Astrocyte (in vitro differentiated cells and primary cell): Measurements from ENCODE around the gene PUS7L. TPM values are rescaled to one million over a fixed set of nuclear protein-coding genes. Genes with fewer than 3 reads are reported as not detected.

ENCODE experiments used
- DNase-seq: peaks from one replicate; pipeline ENCODE4 v3.0.0-alpha.2; 2010; ENCODE audit warnings: low read depth
- FAIRE-seq: peaks from 2 replicates; lab custom pipeline; 2011; peaks lifted over from hg19 to GRCh38; lab: Jason Lieb, UNC
- H2AFZ ChIP-seq: 2 replicates; pipeline ENCODE4 v1.6.0; 2012; ENCODE audit warnings: low read depth, low read length, inconsistent platforms
- H3K27ac ChIP-seq: 2 replicates; pipeline ENCODE4 v1.5.1; 2011; ENCODE audit warnings: low read depth, low read length, inconsistent platforms
- H3K27me3 ChIP-seq: 2 replicates; pipeline ENCODE4 v1.6.0; 2011; ENCODE audit warnings: low read length, inconsistent platforms; ENCODE audit not compliant: insufficient read depth
- H3K36me3 ChIP-seq: 2 replicates; pipeline ENCODE4 v1.5.1; 2011; ENCODE audit warnings: low read length, inconsistent platforms; ENCODE audit not compliant: insufficient read depth
- H3K4me1 ChIP-seq: 2 replicates; pipeline ENCODE4 v1.5.1; 2011; ENCODE audit warnings: low read length, inconsistent platforms; ENCODE audit not compliant: insufficient read depth
- H3K4me2 ChIP-seq: 2 replicates; pipeline ENCODE4 v1.6.0; 2012; ENCODE audit warnings: low read length, inconsistent platforms
- H3K4me3 ChIP-seq: 2 replicates; pipeline ENCODE4 v1.5.1; 2011; ENCODE audit warnings: low read depth, mild to moderate bottlenecking, low read length, inconsistent platforms; ENCODE audit not compliant: insufficient read depth
- H3K79me2 ChIP-seq: 2 replicates; pipeline ENCODE4 v1.6.0; 2012; ENCODE audit warnings: mild to moderate bottlenecking, low read length, inconsistent platforms; ENCODE audit not compliant: insufficient read depth
- H3K9ac ChIP-seq: 2 replicates; pipeline ENCODE4 v1.6.0; 2012; ENCODE audit warnings: mild to moderate bottlenecking, low read length, inconsistent platforms
- H3K9me3 ChIP-seq: 2 replicates; pipeline ENCODE4 v1.5.1; 2012; ENCODE audit warnings: low read depth, mild to moderate bottlenecking, low read length, inconsistent platforms; ENCODE audit not compliant: insufficient read depth
- H4K20me1 ChIP-seq: 2 replicates; pipeline ENCODE4 v1.6.0; 2012; ENCODE audit warnings: low read length, inconsistent platforms; ENCODE audit not compliant: insufficient read depth
- H3K27ac Mint-ChIP-seq: one replicate; pipeline ENCODE4 v1.8.0; 2021; ENCODE audit warnings: mild to moderate bottlenecking, mixed read lengths; ENCODE audit not compliant: unreplicated experiment
- H3K27me3 Mint-ChIP-seq: one replicate; pipeline ENCODE4 v1.8.0; 2021; ENCODE audit warnings: low read depth, mixed read lengths; ENCODE audit not compliant: unreplicated experiment
- H3K36me3 Mint-ChIP-seq: one replicate; pipeline ENCODE4 v1.8.0; 2021; ENCODE audit warnings: low read depth, mixed read lengths; ENCODE audit not compliant: unreplicated experiment
- H3K4me1 Mint-ChIP-seq: one replicate; pipeline ENCODE4 v1.8.0; 2021; ENCODE audit warnings: low read depth, mixed read lengths; ENCODE audit not compliant: unreplicated experiment
- H3K4me3 Mint-ChIP-seq: one replicate; pipeline ENCODE4 v1.8.0; 2021; ENCODE audit warnings: mild to moderate bottlenecking, moderate library complexity, mixed read lengths; ENCODE audit not compliant: unreplicated experiment
- H3K9me3 Mint-ChIP-seq: one replicate; pipeline ENCODE4 v1.8.0; 2021; ENCODE audit warnings: mild to moderate bottlenecking, mixed read lengths; ENCODE audit not compliant: unreplicated experiment
- CTCF ChIP-seq: IDR thresholded peaks from 2 replicates; pipeline ENCODE4 v1.5.1; 2011; ENCODE audit warnings: low read depth, mild to moderate bottlenecking, inconsistent platforms, low read length, moderate library complexity; ENCODE audit not compliant: insufficient read depth
- EZH2 ChIP-seq: IDR thresholded peaks from 2 replicates; pipeline ENCODE4 v1.6.1; 2012; ENCODE audit warnings: mild to moderate bottlenecking, low read length, inconsistent platforms; ENCODE audit not compliant: insufficient read depth
- total RNA-seq: library from RNA; stranded (reverse); gene quantifications from 2 replicates; pipeline ENCODE4 v1.2.1, GENCODE V29; 2021

The PUS7L gene
- total RNA-seq, 1 donor from 2014 or later: 11.4 TPM

- H3K4me1 Mint-ChIP-seq: no peaks in the 10 kb centered on the region
Observed at GRCh38 chr12:43806737-43807072, 48.1 kb upstream of the PUS7L start.

GRCh38 chr12:43805860-43806736 is 47.5 kb upstream of the PUS7L start, which contains the start of gene TWF1:
TWF1 (minus strand) TSS chr12:43806317; CDS start chr12:43806245, 72 bp downstream.
- TF ChIP-seq EZH2: no peak
- no peak for TF ChIP-seq CTCF
- Mint-ChIP-seq H3K4me3 (peak within 1 kb of the TSS; percentile 99), H3K4me1 (no peaks in the 10 kb centered on the region), H3K9me3 (no peaks in the 10 kb centered on the region), H3K27ac (peak within 1 kb of the TSS; percentile 100), H3K36me3 (peaks cover 1% of the 10 kb centered on the region), H3K27me3 (no peaks in the 10 kb centered on the region)
- H3K9ac ChIP-seq: peak within 1 kb of the TSS; percentile 97
- no peaks in the 10 kb centered on the region for H3K27me3 ChIP-seq
- H4K20me1 ChIP-seq: peaks cover 5% of the 10 kb centered on the region
- H3K4me3 ChIP-seq: peak within 1 kb of the TSS; percentile 90
- H3K4me1 ChIP-seq: peaks cover 4% of the 10 kb centered on the region
- H3K36me3 ChIP-seq: peaks cover 4% of the 10 kb centered on the region
- peaks cover 37% of the 10 kb centered on the region for H3K79me2 ChIP-seq
- no peak for FAIRE-seq
- H3K9me3 ChIP-seq: no peaks in the 10 kb centered on the region
- peak within 1 kb of the TSS; percentile 93 for H3K27ac ChIP-seq
- peak; percentile 53 for DNase-seq
- peak within 1 kb of the TSS; percentile 92 for H2AFZ ChIP-seq
- peak within 1 kb of the TSS; percentile 92 for H3K4me2 ChIP-seq

More at GRCh38 chr12:43806737-43807072, 48.1 kb upstream of the PUS7L start:
- H3K4me3 Mint-ChIP-seq: peak overlapping the region; percentile 99
- Histone ChIP-seq H3K36me3 (peaks cover 4% of the 10 kb centered on the region), H3K4me1 (peaks cover 4% of the 10 kb centered on the region), H3K4me3 (peak overlapping the region; percentile 90), H3K4me2 (peak overlapping the region; percentile 85), H4K20me1 (peaks cover 5% of the 10 kb centered on the region), H2AFZ (peak overlapping the region; percentile 92), H3K9me3 (no peaks in the 10 kb centered on the region), H3K27me3 (no peaks in the 10 kb centered on the region), H3K79me2 (peaks cover 37% of the 10 kb centered on the region), H3K9ac (peak overlapping the region; percentile 97), H3K27ac (peak overlapping the region; percentile 93)
- H3K9me3 Mint-ChIP-seq: no peaks in the 10 kb centered on the region
- no peak for TF ChIP-seq CTCF
- TF ChIP-seq EZH2: no peak
- DNase-seq (peak; percentile 2), FAIRE-seq (no peak)
- no peaks in the 10 kb centered on the region for H3K36me3 Mint-ChIP-seq
- H3K27me3 Mint-ChIP-seq: no peaks in the 10 kb centered on the region
- H3K27ac Mint-ChIP-seq: peak overlapping the region; percentile 100
